Neural cell (in vitro differentiated cells): Measurements from ENCODE around the gene PPHLN1. TPM values are rescaled to one million over a fixed set of nuclear protein-coding genes. Genes with fewer than 3 reads are reported as not detected.

ENCODE experiments used
- H2AFZ ChIP-seq: fragments of 200-600, 300-800 bp; sonication (generic), shearing (Covaris generic); 2 replicates; pipeline ENCODE4 v1.6.0; 2014; ENCODE audit warnings: low read depth, mild to moderate bottlenecking, antibody characterized with exemption, low read length, moderate library complexity
- H3F3A ChIP-seq: fragments of 200-600 bp; shearing (Covaris generic); 2 replicates; pipeline ENCODE4 v1.6.1; 2016; ENCODE audit warnings: mild to moderate bottlenecking, moderate library complexity, mixed read lengths, antibody characterized with exemption, low read length; ENCODE audit not compliant: insufficient read depth, poor library complexity, severe bottlenecking
- H3K27ac ChIP-seq: fragments of 200-600, 300-800 bp; sonication (generic), shearing (Covaris generic); 2 replicates; pipeline ENCODE4 v1.5.1; 2014; ENCODE audit warnings: mild to moderate bottlenecking, low read length, moderate library complexity
- H3K27me3 ChIP-seq: fragments of 300-800, 200-600 bp; sonication (generic), shearing (Covaris generic); 2 replicates; pipeline ENCODE4 v1.6.0; 2014; ENCODE audit warnings: mild to moderate bottlenecking, low read depth, low read length, moderate library complexity; ENCODE audit not compliant: insufficient read depth
- H3K36me3 ChIP-seq: fragments of 300-800, 200-600 bp; sonication (generic), shearing (Covaris generic); 2 replicates; pipeline ENCODE4 v1.5.1; 2014; ENCODE audit warnings: mild to moderate bottlenecking, antibody characterized with exemption, low read length, moderate library complexity; ENCODE audit not compliant: insufficient read depth
- H3K4me2 ChIP-seq: fragments of 300-800, 200-600 bp; sonication (generic), shearing (Covaris generic); 2 replicates; pipeline ENCODE4 v1.6.0; 2014; ENCODE audit warnings: mild to moderate bottlenecking, low read length
- H3K4me3 ChIP-seq: fragments of 300-800, 200-600 bp; sonication (generic), shearing (Covaris generic); 2 replicates; pipeline ENCODE4 v1.5.1; 2014; ENCODE audit warnings: mild to moderate bottlenecking, low read length, moderate library complexity
- H3K79me2 ChIP-seq: fragments of 200-600 bp; shearing (Covaris generic); replicated peaks from 2 replicates; pipeline ENCODE4 v1.6.0; 2014; ENCODE audit warnings: mild to moderate bottlenecking, low read length, moderate library complexity; ENCODE audit not compliant: insufficient read depth
- H3K9ac ChIP-seq: fragments of 300-800, 200-600 bp; sonication (generic), shearing (Covaris generic); 2 replicates; pipeline ENCODE4 v1.6.1; 2016; ENCODE audit warnings: mild to moderate bottlenecking, low read length, mixed read lengths
- H3K9me2 ChIP-seq: fragments of 200-600 bp; shearing (Covaris generic); 2 replicates; pipeline ENCODE4 v1.6.1; 2016; ENCODE audit warnings: mild to moderate bottlenecking, low read length, mixed read lengths; ENCODE audit not compliant: insufficient read depth
- H3K9me3 ChIP-seq: fragments of 200-600, 300-800 bp; sonication (generic), shearing (Covaris generic); 2 replicates; pipeline ENCODE4 v1.6.1; 2016; ENCODE audit warnings: mild to moderate bottlenecking, mixed run types, low read length, moderate library complexity, mixed read lengths
- H4K20me1 ChIP-seq: fragments of 200-600 bp; shearing (Covaris generic); 2 replicates; pipeline ENCODE4 v1.6.1; 2016; ENCODE audit warnings: mild to moderate bottlenecking, mixed run types; ENCODE audit not compliant: insufficient read depth
- CTCF ChIP-seq: fragments of 450-650 bp; IDR thresholded peaks from 2 replicates; pipeline ENCODE4 v1.5.1; 2014; ENCODE audit warnings: antibody characterized with exemption, mild to moderate bottlenecking, moderate library complexity; ENCODE audit not compliant: poor library complexity, severe bottlenecking
- EP300 ChIP-seq: fragments of 450-650 bp; conservative IDR thresholded peaks from 2 replicates; pipeline ENCODE4 v1.6.1; 2014; ENCODE audit warnings: antibody characterized with exemption, mild to moderate bottlenecking, moderate library complexity; ENCODE audit not compliant: poor library complexity, severe bottlenecking
- EZH2 ChIP-seq: fragments of 200-600, 300-800 bp; shearing (Covaris generic), sonication (generic); IDR thresholded peaks from 2 replicates; pipeline ENCODE4 v1.6.1; 2014; ENCODE audit warnings: antibody characterized with exemption, low read length, borderline replicate concordance, mild to moderate bottlenecking; ENCODE audit not compliant: insufficient read depth, poor library complexity, severe bottlenecking
- MXI1 ChIP-seq: fragments of 450-650 bp; conservative IDR thresholded peaks from 2 replicates; pipeline ENCODE4 v1.6.1; 2014; ENCODE audit warnings: antibody characterized with exemption, mild to moderate bottlenecking; ENCODE audit not compliant: poor library complexity, severe bottlenecking
- POLR2AphosphoS5 ChIP-seq: IDR thresholded peaks from 2 replicates; pipeline ENCODE4 v1.6.1; 2012
- RAD21 ChIP-seq: fragments of 450-650 bp; conservative IDR thresholded peaks from 2 replicates; pipeline ENCODE4 v1.6.1; 2014; ENCODE audit warnings: antibody characterized with exemption, mild to moderate bottlenecking, moderate library complexity
- REST ChIP-seq: IDR thresholded peaks from 2 replicates; pipeline ENCODE4 v1.6.1; 2012; ENCODE audit warnings: borderline replicate concordance
- SMC3 ChIP-seq: fragments of 450-650 bp; conservative IDR thresholded peaks from 2 replicates; pipeline ENCODE4 v1.6.1; 2014; ENCODE audit warnings: antibody characterized with exemption, mild to moderate bottlenecking, moderate library complexity; ENCODE audit not compliant: poor library complexity
- TAF1 ChIP-seq: IDR thresholded peaks from 2 replicates; pipeline ENCODE4 v1.6.1; 2012; ENCODE audit warnings: low read depth
- polyA plus RNA-seq: library from polyadenylated mRNA; depleted of rRNA; stranded (reverse); fragments of >200 nt; gene quantifications from 2 replicates; pipeline ENCODE4 v1.2.3, GENCODE V29; 2014

PPHLN1 gene
- polyA plus RNA-seq, 1 donor from 2014 or later, result 192 TPM

GRCh38 chr12:42365486-42365885, 39.5 kb downstream of the PPHLN1 start:
- Histone ChIP-seq H3K36me3 (no peaks in the 10 kb centered on the region), H4K20me1 (no peaks in the 10 kb centered on the region), H3K27ac (no peak overlapping the region), H2AFZ (no peak overlapping the region), H3F3A (no peaks in the 10 kb centered on the region), H3K79me2 (no peaks in the 10 kb centered on the region), H3K27me3 (no peaks in the 10 kb centered on the region), H3K9ac (no peak overlapping the region), H3K9me3 (no peaks in the 10 kb centered on the region), H3K9me2 (no peaks in the 10 kb centered on the region), H3K4me3 (no peak overlapping the region), H3K4me2 (no peak overlapping the region)
- TF ChIP-seq EP300, result no peak
- no peak for TF ChIP-seq CTCF
- TF ChIP-seq MXI1, result no peak
- TF ChIP-seq EZH2, result no peak
- no peak for TF ChIP-seq TAF1
- no peak for TF ChIP-seq POLR2AphosphoS5
- TF ChIP-seq REST, result no peak
- no peak for TF ChIP-seq SMC3
- TF ChIP-seq RAD21, result no peak

- TF ChIP-seq EZH2 (no peak), POLR2AphosphoS5 (no peak), EP300 (no peak), TAF1 (no peak), CTCF (no peak), RAD21 (no peak), SMC3 (no peak), MXI1 (no peak), REST (no peak)
- no peaks in the 10 kb centered on the region for H3K36me3 ChIP-seq
- no peaks in the 10 kb centered on the region for H3K27me3 ChIP-seq
- no peak overlapping the region for H3K9ac ChIP-seq
- no peak overlapping the region for H3K27ac ChIP-seq
- no peaks in the 10 kb centered on the region for H3K9me2 ChIP-seq
- no peak overlapping the region for H3K4me2 ChIP-seq
- no peak overlapping the region for H3K4me3 ChIP-seq
- no peaks in the 10 kb centered on the region for H3K79me2 ChIP-seq
- no peaks in the 10 kb centered on the region for H3F3A ChIP-seq
- H4K20me1 ChIP-seq, result no peaks in the 10 kb centered on the region
- no peak overlapping the region for H2AFZ ChIP-seq
- no peaks in the 10 kb centered on the region for H3K9me3 ChIP-seq
Measured at GRCh38 chr12:42370013-42370412, 44.0 kb downstream of the PPHLN1 start.
